ENCODE data around the gene ITSN1. TPM values are rescaled to one million over a fixed set of nuclear protein-coding genes. Genes with fewer than 3 reads are reported as not detected.

Gene ITSN1
- total and polyA plus RNA-seq, 2 experiments from 2014 or later: 77.9 to 95.7 TPM

GRCh38 chr21:33940164-33940880, 298.0 kb downstream of the ITSN1 start:
- Histone ChIP-seq H3K4me3 (no peak overlapping the region), H3K9me2 (ENCODE audit: insufficient read depth) (no peaks in the 10 kb centered on the region), H3K27me3 (ENCODE audit: insufficient read depth) (no peaks in the 10 kb centered on the region), H3F3A (replicated peaks; ENCODE audit: low read depth) (no peaks in the 10 kb centered on the region), H3K4me1 (ENCODE audit: insufficient read depth) (peaks cover 21% of the 10 kb centered on the region), H3K79me2 (replicated peaks; ENCODE audit: insufficient read depth) (no peaks in the 10 kb centered on the region), H3K4me2 (no peak overlapping the region), H4K20me1 (replicated peaks; ENCODE audit: insufficient read depth) (no peaks in the 10 kb centered on the region), H3K27ac (ENCODE audit: low read depth) (no peak overlapping the region), H2AFZ (no peak overlapping the region), H3K36me3 (ENCODE audit: insufficient read depth) (no peaks in the 10 kb centered on the region)
- H3K27ac Mint-ChIP-seq: no peak overlapping the region
- ATAC-seq: no peak
- peaks cover 18% of the 10 kb centered on the region; the same call in 2 of the 3 replicates for H3K36me3 Mint-ChIP-seq (ENCODE audit: low read depth)
- H3K4me1 Mint-ChIP-seq: peaks cover 10% of the 10 kb centered on the region; the same call in 2 of the 3 replicates
- H3K9me3 Mint-ChIP-seq: peaks cover 13% of the 10 kb centered on the region
- TF ChIP-seq NANOG (IDR thresholded peaks at IDR 0.05; ENCODE audit: borderline replicate concordance) (no peak), ZNF331 (CRISPR knock-in tag; IDR thresholded peaks at IDR 0.05; ENCODE audit: low read depth) (no peak), CTCF (conservative IDR thresholded peaks at IDR 0.05; ENCODE audit: low read depth in 2 of 2) (no peak), EZH2phosphoT487 (IDR thresholded peaks at IDR 0.05; ENCODE audit: unreplicated experiment) (no peak), ZNF462 (CRISPR knock-in tag; IDR thresholded peaks at IDR 0.05) (no peak), CREB1 (CRISPR knock-in tag; IDR thresholded peaks at IDR 0.05; ENCODE audit: low read depth) (no peak), EZH2 (IDR thresholded peaks at IDR 0.05; ENCODE audit: low read depth, unreplicated experiment) (no peak), ZNF114 (CRISPR knock-in tag; IDR thresholded peaks at IDR 0.05) (no peak), POLR2AphosphoS5 (IDR thresholded peaks at IDR 0.05; ENCODE audit: low read depth) (no peak), JUNB (IDR thresholded peaks at IDR 0.05; ENCODE audit: unreplicated experiment) (no peak), STAT1 (IDR thresholded peaks at IDR 0.05; ENCODE audit: unreplicated experiment) (no peak), ETS1 (IDR thresholded peaks at IDR 0.05) (no peak), REST (IDR thresholded peaks at IDR 0.05; ENCODE audit: unreplicated experiment) (no peak)
- H3K27me3 Mint-ChIP-seq (ENCODE audit: insufficient read depth, low read depth, poor library complexity): peaks cover 3% of the 10 kb centered on the region
- no peak overlapping the region for H3K4me3 Mint-ChIP-seq
- no peak for DNase-seq (ENCODE audit: low spot score)
